ENCODE measurements around the gene SYT2. TPM values are rescaled to one million over a fixed set of nuclear protein-coding genes. Genes with fewer than 3 reads are reported as not detected.
"Not testable (repeated sequence)": the region's sequence is repeated elsewhere in the genome, so short reads cannot be mapped to it uniquely, and the experiment has no call there.

The SYT2 gene
- total RNA-seq, 6 donors from 2014 or later = 0.14 TPM; not detected in 5

- Histone ChIP-seq H3K27ac (no peak overlapping the region), H3K9me3 (no peaks in the 10 kb centered on the region), H3K4me3 (no peak overlapping the region), H3K27me3 (no peaks in the 10 kb centered on the region), H3K36me3 (no peaks in the 10 kb centered on the region), H3K4me1 (peaks cover 4 to 11% (median 7%) of the 10 kb centered on the region in 4 donors)
- no peak for ATAC-seq (ENCODE audit: low FRiP score in 2 of 2)
- no peak for TF ChIP-seq POLR2A (IDR thresholded peaks at IDR 0.05)
- no peak for TF ChIP-seq CTCF (IDR thresholded peaks at IDR 0.05)
- TF ChIP-seq POLR2AphosphoS5 (IDR thresholded peaks at IDR 0.05) = no peak
- TF ChIP-seq EP300 (IDR thresholded peaks at IDR 0.05) = no peak
- WGBS, 2 donors = 84 to 90% methylated on average over 7 of the region's 7 CpGs
- DNase-seq = no peak
Measured at GRCh38 chr1:202624088-202624780, 86.0 kb downstream of the SYT2 start.

GRCh38 chr1:202623476-202623875, 86.8 kb downstream of the SYT2 start:
- not testable (repeated sequence) for H3K27me3 ChIP-seq; H3K27ac ChIP-seq; ATAC-seq (ENCODE audit: low FRiP score in 2 of 2); H3K36me3 ChIP-seq; H3K4me3 ChIP-seq; DNase-seq; H3K9me3 ChIP-seq; H3K4me1 ChIP-seq
- 81 to 83% methylated on average over 9 to 12 of the region's 12 CpGs for WGBS, 2 donors

- Histone ChIP-seq H3K36me3 (no peaks in the 10 kb centered on the region), H3K9me3 (no peaks in the 10 kb centered on the region), H3K4me3 (no peak overlapping the region), H3K27ac (no peak overlapping the region), H3K4me1 (peaks cover 0 to 5% (median 4%) of the 10 kb centered on the region in 4 donors), H3K27me3 (no peaks in the 10 kb centered on the region)
- WGBS, 2 donors = 82% methylated on average over 5 of the region's 7 CpGs; no CpG with 5 or more reads in 1 of the 2 donors
- no peak for TF ChIP-seq EP300 (IDR thresholded peaks at IDR 0.05)
- DNase-seq (peak in 1 of 2 donors; percentile 44), ATAC-seq (ENCODE audit: low FRiP score in 2 of 2) (no peak)
Measured at GRCh38 chr1:202623075-202623474, 87.2 kb downstream of the SYT2 start.

GRCh38 chr1:202622388-202622787, 87.9 kb downstream of the SYT2 start:
- DNase-seq (no peak), ATAC-seq (ENCODE audit: low FRiP score in 2 of 2) (no peak)
- WGBS, 2 donors = 92 to 93% methylated on average over 8 of the region's 8 CpGs

GRCh38 chr1:202621446-202621845, 88.8 kb downstream of the SYT2 start:
- Histone ChIP-seq H3K9me3 (no peaks in the 10 kb centered on the region), H3K4me1 (peaks cover 3 to 7% (median 5%) of the 10 kb centered on the region in 4 donors), H3K27me3 (no peaks in the 10 kb centered on the region), H3K4me3 (no peak overlapping the region), H3K36me3 (no peaks in the 10 kb centered on the region), H3K27ac (no peak overlapping the region)
- ATAC-seq (ENCODE audit: low FRiP score in 2 of 2) = no peak
- TF ChIP-seq CTCF (IDR thresholded peaks at IDR 0.05) = no peak
- TF ChIP-seq POLR2A (IDR thresholded peaks at IDR 0.05) = no peak
- no peak for TF ChIP-seq POLR2AphosphoS5 (IDR thresholded peaks at IDR 0.05)
- no peak for TF ChIP-seq EP300 (IDR thresholded peaks at IDR 0.05)
- DNase-seq = no peak
- WGBS, 2 donors = 86 to 100% methylated on average over 1 to 3 of the region's 3 CpGs

More at GRCh38 chr1:202622388-202622787, 87.9 kb downstream of the SYT2 start:
- Histone ChIP-seq H3K4me3 (no peak overlapping the region), H3K27me3 (no peaks in the 10 kb centered on the region), H3K36me3 (no peaks in the 10 kb centered on the region), H3K27ac (no peak overlapping the region), H3K9me3 (no peaks in the 10 kb centered on the region), H3K4me1 (peaks cover 0 to 5% (median 4%) of the 10 kb centered on the region in 4 donors)
- TF ChIP-seq POLR2AphosphoS5 (IDR thresholded peaks at IDR 0.05) (no peak), POLR2A (IDR thresholded peaks at IDR 0.05) (no peak), EP300 (IDR thresholded peaks at IDR 0.05) (no peak), CTCF (IDR thresholded peaks at IDR 0.05) (no peak)

GRCh38 chr1:202620036-202620435, 90.2 kb downstream of the SYT2 start:
- not testable (repeated sequence) for H3K9me3 ChIP-seq; H3K36me3 ChIP-seq; DNase-seq; H3K4me3 ChIP-seq; H3K27ac ChIP-seq; H3K27me3 ChIP-seq; ATAC-seq (ENCODE audit: low FRiP score in 2 of 2)
- 71 to 100% methylated on average over 1 to 2 of the region's 2 CpGs for WGBS, 2 donors
- peaks cover 15 to 17% (median 16%) of the 10 kb centered on the region in 4 donors for H3K4me1 ChIP-seq
